Activated T-helper 1 cell treated with anti-CD3 and anti-CD28 coated beads, Interleukin-2, amount 50 U/mL, for 16 hours (primary cell): ENCODE results near the gene ITGB8.
"Not testable (repeated sequence)": the region's sequence is repeated elsewhere in the genome, so short reads cannot be mapped to it uniquely, and the experiment has no call there.

Source experiments
- DNase-seq, 2 donors: peaks; one replicate each; pipeline ENCODE4 v3.0.0-alpha.2; 2020; ENCODE audit warnings: low read depth in 1 of 2, low spot score in 1 of 2

ITGB8 gene

GRCh38 chr7:20381406-20382034 is 50.8 kb downstream of the ITGB8 start:
- no peak for DNase-seq

GRCh38 chr7:20383351-20383750 is 52.7 kb downstream of the ITGB8 start:
- DNase-seq, result no peak

- no peak for DNase-seq
Observed at GRCh38 chr7:20385126-20385525, 54.4 kb downstream of the ITGB8 start.

GRCh38 chr7:20388084-20388483 is 57.4 kb downstream of the ITGB8 start:
- DNase-seq, result no peak

- not testable (repeated sequence) for DNase-seq
Observed at GRCh38 chr7:20389192-20389591, 58.5 kb downstream of the ITGB8 start.

GRCh38 chr7:20393021-20393610 is 62.4 kb downstream of the ITGB8 start:
- DNase-seq, result no peak

GRCh38 chr7:20393616-20394015 is 62.9 kb downstream of the ITGB8 start:
- no peak for DNase-seq

- no peak for DNase-seq
Observed at GRCh38 chr7:20394284-20394683, 63.6 kb downstream of the ITGB8 start.

GRCh38 chr7:20395104-20395503 is 64.4 kb downstream of the ITGB8 start:
- DNase-seq, result no peak

GRCh38 chr7:20395511-20395910 is 64.8 kb downstream of the ITGB8 start:
- DNase-seq, result no peak

- no peak for DNase-seq
Observed at GRCh38 chr7:20399521-20399920, 68.8 kb downstream of the ITGB8 start.

- DNase-seq, result no peak
Observed at GRCh38 chr7:20401861-20402746, 71.4 kb downstream of the ITGB8 start.

GRCh38 chr7:20402747-20403230 is 72.1 kb downstream of the ITGB8 start:
- DNase-seq, result no peak

GRCh38 chr7:20403331-20403730 is 72.6 kb downstream of the ITGB8 start:
- no peak for DNase-seq

GRCh38 chr7:20404320-20404719 is 73.6 kb downstream of the ITGB8 start:
- DNase-seq, result no peak

GRCh38 chr7:20407585-20408466 is 77.1 kb downstream of the ITGB8 start:
- no peak for DNase-seq

GRCh38 chr7:20408467-20408826 is 77.7 kb downstream of the ITGB8 start:
- no peak for DNase-seq

- no peak for DNase-seq
Observed at GRCh38 chr7:20409961-20410360, 79.3 kb downstream of the ITGB8 start.

GRCh38 chr7:20411372-20411771 is 80.7 kb downstream of the ITGB8 start:
- no peak for DNase-seq

GRCh38 chr7:20412032-20412431 is 81.3 kb downstream of the ITGB8 start:
- DNase-seq, result no peak

GRCh38 chr7:20417260-20417659 is 86.6 kb downstream of the ITGB8 start:
- DNase-seq, result no peak
